HG03439 (cell line): ENCODE measurements around the gene ELAPOR2.
"Not testable (repeated sequence)": the region's sequence is repeated elsewhere in the genome, so short reads cannot be mapped to it uniquely, and the experiment has no call there.

Experiments used
- ATAC-seq: cut with Tn5 transposase; IDR thresholded peaks from one replicate; pipeline ENCODE4 v1.9.1; 2021; ENCODE audit warnings: mild to moderate bottlenecking, moderate library complexity; ENCODE audit not compliant: unreplicated experiment

The ELAPOR2 gene, protein sequence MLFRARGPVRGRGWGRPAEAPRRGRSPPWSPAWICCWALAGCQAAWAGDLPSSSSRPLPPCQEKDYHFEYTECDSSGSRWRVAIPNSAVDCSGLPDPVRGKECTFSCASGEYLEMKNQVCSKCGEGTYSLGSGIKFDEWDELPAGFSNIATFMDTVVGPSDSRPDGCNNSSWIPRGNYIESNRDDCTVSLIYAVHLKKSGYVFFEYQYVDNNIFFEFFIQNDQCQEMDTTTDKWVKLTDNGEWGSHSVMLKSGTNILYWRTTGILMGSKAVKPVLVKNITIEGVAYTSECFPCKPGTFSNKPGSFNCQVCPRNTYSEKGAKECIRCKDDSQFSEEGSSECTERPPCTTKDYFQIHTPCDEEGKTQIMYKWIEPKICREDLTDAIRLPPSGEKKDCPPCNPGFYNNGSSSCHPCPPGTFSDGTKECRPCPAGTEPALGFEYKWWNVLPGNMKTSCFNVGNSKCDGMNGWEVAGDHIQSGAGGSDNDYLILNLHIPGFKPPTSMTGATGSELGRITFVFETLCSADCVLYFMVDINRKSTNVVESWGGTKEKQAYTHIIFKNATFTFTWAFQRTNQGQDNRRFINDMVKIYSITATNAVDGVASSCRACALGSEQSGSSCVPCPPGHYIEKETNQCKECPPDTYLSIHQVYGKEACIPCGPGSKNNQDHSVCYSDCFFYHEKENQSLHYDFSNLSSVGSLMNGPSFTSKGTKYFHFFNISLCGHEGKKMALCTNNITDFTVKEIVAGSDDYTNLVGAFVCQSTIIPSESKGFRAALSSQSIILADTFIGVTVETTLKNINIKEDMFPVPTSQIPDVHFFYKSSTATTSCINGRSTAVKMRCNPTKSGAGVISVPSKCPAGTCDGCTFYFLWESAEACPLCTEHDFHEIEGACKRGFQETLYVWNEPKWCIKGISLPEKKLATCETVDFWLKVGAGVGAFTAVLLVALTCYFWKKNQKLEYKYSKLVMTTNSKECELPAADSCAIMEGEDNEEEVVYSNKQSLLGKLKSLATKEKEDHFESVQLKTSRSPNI

DNA sequence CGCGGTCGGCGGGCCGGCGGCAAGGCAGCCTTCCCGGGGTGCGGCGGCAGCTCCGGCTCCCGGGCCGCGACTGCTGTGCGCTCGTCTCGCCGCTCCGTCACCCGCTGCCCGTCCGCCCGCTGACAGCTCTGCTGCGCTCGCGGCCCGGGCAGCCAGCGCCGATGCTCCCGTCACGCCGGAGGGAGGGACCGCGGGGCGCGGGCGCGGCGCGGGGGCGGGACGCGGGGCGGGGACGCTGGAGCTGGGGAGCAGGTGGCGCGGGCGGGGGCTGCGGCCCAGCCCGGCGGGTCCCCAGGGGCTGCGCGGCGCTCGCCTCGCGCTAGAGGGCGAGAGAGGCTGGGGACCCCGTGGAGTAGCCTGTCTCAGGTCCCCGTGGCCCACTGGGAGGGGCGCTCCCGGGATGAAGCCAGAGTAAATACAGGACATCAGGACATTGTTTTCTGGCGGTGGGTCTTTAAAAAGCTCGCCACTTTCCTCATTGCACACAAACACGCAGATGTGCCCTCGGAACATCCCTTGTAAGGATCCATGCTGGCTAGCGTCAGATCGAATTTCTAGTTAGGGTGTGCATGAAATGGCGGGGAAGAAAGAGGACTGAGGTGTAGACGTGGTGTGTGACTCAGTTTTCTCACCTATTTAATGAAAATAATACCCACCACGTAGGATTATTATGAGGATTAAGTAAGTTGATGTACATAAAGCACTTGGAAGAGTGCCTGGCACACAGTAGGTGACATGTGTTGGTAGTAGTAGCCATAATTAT is at the start of gene ELAPOR2:
ELAPOR2 (minus strand) TSS at position 130 of the 763 bp plus-strand sequence. CDS start 141 bp downstream, outside the sequence.
- peak; percentile 95 for ATAC-seq

DNA sequence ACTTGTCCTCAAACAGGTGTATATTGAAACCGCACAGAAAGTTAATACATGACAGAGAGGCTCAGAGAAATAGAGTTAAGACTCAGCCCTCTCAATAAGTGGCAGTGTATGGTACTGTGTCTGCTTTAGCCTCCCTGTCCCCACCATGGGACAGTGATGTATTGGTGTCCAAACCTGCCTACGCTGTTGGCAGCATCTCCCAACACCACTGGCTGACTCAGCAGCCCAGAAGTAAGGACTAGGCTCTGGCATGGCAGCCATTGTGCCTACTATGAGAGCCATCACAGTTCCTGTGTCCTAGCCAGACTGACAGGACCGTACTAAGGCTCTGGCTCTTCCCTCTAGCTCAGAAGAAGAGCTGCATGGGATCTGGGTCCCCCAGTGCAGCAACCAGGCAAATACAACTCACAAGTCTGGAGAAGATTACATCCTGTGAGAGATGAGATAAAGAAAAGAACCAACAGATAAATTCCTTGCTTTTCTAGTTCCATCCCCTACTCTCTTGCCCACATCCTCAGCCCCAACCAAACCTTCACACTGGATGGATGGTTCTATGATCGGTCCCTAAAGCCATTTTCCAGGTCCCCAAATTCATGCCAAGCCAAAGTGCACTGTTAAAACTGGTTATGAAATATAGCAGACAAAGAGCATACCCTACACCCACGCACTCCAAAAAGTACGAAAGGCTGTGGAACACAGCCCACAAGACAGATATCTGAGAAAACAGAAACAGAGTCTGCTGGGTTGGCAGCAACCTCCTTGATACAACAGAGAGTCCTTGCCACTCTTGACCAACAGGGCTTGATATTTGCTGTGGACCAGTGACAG is 48.7 kb upstream of the ELAPOR2 start:
- ATAC-seq = no peak

DNA sequence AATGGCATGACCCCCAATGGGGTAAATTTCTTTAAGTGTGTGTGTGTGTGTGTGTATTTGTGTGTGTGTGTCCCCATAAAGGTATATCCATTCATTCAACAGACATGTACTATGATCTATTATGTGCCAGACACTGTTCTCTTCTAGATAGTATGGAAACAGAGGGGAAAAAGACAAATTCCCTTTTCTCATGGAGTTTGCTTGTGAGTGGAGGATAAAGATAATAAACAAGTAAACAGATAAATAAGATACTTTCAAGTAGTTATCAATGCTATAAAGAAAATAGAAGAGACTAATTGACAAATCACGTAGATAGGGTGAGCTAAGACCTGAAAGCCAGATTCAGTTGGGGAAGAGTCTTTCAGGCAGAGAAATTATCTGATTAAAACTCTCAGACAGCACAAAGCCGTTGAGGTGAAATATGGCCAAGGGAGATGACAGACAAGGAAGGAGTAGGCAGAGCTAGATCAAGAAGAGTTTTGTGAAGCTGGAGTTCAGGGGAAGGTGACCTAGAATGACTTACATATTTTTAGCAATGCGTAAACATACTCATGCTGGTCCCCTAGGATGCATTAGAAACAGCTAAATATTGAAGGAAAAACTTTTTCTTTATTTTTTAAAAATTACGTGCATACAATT is 47.6 kb upstream of the ELAPOR2 start:
- no peak for ATAC-seq

DNA sequence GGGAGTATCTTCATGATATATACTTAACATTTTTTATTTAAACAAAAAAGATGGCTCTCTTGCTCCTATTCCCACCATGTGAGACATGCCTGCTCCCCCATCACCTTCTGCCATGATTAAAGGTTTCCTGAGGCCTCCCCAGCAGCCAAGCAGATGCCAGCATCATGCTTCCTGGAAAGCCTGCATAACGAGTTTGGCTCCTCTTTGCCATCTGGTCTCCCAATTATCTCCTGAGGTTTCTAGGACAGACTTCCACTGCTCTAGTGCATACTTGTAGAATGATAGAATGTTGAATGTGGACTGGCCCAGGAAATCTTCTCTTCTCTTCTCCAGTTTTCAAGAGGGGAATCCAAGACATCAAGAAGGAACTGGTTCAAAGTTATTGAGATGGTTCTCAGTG is 45.9 kb upstream of the ELAPOR2 start:
- no peak for ATAC-seq

DNA sequence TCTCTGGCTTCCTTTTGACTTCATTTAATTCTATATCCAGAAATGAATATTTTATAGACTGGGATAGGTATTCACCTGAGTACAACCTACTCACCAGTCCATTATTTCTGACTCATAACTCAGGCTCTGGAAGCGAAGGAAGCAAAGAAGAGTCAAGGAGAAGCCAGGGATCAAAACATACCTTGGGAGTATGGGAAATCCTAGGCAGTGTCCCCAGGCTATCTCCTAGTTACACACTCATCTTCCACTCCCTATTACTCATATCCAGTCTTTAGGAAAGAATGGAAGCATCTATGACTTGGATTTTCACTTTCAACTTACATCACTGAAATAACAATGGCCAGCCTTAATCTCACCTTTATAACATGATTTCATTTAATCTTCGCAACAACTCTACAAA is 40.9 kb upstream of the ELAPOR2 start:
- ATAC-seq = no peak

DNA sequence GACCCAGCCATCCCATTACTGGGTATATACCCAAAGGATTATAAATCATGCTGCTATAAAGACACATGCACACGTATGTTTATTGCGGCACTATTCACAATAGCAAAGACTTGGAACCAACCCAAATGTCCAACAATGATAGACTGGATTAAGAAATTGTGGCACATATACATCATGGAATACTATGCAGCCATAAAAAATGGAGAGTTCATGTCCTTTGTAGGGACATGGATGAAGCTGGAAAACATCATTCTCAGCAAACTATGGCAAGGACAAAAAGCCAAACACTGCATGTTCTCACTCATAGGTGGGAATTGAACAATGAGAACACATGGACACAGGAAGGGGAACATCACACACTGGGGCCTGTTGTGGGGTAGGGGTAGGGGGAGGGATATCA is 37.9 kb upstream of the ELAPOR2 start:
- ATAC-seq = not testable (repeated sequence)

DNA sequence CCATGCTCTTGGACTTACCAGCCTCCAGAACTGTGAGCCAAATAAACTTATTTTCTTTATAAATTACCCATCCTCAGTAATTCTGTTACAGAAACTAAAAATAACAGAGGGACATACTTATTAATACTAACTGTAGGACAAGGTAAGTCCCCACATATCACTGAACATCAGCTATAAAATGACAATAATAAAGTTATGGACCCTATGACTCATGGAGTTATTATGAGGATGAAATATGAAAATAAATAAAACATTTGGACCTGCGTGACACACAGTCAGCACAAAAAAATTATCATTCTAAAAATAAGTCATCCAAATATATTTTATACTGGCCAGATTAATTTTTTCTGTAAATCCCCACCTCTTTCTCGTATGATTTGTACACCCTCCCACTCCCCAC is 34.9 kb upstream of the ELAPOR2 start:
- no peak for ATAC-seq

DNA sequence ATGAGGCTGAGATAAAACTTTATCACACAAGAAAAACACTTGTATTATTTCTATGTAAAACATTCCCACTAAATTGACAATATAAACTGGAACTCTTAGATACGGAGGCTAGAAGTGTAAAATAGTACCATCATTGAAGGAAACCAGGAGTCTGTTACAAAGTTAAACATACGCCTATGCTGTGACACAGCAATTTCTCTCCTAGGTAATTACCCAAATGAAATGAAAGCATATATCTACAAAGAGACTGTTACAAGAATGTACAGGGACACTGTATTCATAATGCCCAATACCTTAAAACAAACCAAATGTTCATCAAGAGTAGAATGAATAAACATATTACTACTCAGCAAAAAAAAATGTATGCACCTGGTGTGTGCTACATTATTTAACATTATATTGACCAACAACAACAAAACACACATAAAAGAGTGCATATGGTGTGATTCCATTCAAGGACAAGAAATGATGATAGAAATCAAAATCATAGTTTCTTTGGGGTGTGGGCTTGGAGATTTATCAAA is 33.2 kb upstream of the ELAPOR2 start:
- no peak for ATAC-seq

DNA sequence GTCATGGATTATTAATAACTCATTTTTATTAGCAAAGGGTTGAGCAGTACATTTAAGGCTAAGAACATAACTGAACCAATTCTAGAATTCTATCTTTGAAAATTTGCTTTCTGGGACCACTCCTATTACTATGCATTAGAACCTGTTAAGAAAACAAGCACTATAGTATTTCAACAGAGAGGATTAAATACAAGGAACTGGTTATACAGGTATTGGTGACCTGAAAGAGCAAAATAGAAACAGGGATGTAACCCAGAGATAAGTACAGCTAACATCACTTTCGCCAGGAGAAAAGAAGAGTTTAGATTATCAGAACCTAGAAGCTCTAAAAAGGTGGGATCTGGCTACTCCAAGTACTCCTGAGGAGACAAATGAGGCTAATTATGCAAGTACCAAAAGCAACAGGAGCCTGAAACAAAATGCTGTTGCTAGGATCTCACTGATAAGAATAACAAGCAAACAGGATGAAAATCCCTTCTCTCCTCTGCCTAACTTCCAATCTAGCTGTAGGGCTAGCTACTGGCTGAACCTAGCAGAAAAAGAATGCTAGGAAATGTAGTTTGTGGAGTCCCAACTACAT is 32.1 kb upstream of the ELAPOR2 start:
- ATAC-seq = no peak

DNA sequence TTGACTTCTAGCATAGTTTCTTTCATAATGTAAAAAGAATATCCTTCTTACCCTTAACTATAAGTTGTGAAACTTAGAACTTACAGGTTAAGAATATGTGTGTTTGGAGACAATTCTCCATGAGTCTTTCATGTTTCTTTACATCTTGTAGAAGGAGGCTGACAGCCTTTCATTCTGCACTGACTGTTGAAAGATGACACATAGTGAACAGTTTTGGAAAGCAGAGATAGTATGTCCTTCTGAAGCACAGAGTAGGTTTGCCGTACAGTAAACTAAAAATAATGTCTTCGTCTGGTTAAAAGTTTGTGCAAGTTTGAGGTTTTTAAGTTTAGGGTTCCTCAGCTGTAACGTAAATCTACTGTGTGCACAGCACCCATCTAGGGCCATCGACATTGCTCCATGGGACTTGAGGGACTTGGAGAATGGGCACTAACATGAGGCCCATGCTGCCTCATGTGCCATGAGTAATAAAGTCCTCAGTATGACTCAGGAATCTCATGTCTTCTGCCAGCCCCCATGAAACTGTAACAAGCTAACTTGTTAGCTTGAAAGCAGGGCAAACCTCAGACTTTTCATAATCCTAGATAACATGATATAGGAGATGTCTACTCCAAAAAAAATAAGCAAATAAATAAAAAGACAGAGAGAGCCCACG is 24.5 kb upstream of the ELAPOR2 start:
- ATAC-seq = no peak

DNA sequence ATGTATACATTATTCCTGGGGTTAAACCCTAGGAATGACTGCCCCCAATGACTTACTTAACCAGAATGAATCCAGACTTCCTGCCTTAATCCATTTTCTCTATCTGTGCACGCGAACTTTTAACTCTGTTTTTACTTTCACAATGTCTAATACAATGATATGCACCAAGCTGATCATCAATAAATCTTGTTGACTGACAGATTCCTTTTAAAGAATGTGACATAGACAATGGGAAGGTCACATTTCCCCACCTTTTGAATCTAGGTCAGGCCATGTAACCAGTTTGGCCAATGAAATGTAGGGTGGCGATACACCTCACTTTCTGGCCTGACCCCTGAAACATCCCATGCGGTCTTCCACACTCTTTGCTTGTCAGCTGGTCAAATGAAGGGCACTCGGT is 23.2 kb upstream of the ELAPOR2 start:
- ATAC-seq = no peak

DNA sequence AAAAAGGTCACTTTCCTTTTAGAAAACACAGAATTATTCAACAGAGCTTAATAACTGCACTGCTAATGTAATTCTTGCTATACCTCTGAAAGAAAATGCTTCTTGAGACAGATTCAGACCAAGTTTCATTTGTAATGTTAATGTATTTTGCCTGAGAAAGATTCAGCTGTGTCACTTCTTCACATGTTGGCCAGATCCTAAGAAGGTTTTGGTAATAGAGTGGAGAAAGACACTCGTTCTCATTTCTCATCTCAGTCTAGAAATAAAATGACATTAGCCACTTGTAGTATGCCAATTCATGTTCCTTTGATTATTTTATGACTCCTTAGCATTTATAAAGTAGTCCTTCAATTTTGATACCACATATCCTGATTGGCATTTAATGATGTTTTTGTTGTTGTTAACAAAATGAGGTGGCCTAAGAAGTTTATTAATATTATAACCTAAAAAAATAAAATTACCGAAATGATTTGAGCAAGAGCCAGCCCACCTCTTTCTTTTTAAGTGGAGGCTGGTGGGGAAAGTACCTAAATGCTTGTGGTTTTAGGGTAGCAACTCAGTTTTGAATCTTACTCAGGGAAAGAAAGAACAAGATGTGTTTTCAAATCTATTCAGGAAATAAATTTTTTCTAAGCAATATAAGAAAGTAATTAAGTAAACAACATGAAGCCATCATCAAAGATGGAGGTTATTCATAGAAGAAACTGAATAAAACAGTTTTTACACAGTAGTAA is 16.4 kb upstream of the ELAPOR2 start:
- peak; percentile 68 for ATAC-seq

DNA sequence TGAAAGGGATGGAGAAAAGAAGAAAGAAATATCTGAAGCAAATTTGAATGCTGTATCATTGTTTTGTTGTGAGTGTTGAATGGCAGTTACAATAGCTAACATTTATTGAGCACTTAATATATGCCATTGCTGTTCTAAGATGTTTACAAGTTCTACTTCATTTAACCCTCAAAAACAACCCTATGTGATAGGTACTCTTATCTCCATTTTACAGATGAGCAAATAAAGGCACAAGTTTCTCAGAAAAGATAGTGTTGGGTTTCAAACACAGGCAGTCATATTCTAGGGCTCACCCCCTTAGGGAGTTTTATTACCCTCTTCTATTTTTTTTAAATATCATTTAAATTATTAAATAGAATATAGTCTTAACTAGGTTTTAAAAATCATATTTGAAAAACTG is 8.3 kb upstream of the ELAPOR2 start:
- no peak for ATAC-seq

DNA sequence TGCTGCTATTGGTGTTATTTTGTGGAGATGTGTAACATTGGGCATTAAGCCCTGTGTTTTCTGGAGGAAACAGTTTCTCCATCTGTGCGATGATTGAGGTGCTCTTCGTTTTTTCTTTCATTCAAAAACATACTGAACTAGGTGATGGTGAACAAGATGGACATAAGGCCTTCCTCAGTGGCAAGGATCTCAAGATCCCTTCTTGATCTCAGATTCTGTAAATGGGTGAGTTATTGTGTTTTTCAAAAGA is 759 bp upstream of the ELAPOR2 start:
- ATAC-seq = no peak

DNA sequence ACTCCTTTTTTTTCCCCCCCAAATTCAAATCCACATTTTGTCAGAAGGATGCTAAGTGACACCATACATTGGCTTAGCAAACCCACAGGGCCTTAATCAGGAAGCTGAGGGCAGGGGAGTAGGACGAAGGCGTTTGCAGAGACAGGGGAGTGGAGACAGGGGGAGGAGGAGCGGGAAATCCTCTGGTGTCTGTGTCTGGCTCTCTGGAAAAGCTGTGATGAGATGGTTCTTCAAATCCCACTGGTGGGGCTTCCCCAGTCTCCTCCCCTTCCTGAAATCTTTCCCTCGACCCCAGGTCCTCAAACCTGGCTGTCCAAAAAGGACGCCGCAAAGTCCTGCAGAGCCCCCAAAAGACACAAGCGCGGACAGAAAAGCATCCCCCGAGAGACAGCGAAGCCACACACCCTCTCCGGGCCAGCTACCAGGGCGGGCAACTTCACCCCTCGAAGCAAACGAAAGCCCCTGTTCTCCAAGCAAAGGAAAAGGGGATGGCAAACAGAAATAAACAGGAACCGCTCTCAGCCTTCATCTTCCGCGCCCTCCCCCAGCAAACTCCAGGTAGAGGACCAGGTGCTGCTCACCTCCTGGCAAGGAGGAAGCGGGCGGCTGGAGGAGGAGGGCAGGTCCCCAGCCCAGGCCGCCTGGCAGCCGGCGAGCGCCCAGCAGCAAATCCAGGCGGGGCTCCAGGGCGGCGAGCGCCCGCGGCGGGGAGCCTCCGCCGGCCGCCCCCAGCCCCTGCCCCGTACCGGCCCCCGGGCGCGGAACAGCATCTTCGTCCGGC is 520 bp downstream of the ELAPOR2 start:
- ATAC-seq = peak; percentile 52

DNA sequence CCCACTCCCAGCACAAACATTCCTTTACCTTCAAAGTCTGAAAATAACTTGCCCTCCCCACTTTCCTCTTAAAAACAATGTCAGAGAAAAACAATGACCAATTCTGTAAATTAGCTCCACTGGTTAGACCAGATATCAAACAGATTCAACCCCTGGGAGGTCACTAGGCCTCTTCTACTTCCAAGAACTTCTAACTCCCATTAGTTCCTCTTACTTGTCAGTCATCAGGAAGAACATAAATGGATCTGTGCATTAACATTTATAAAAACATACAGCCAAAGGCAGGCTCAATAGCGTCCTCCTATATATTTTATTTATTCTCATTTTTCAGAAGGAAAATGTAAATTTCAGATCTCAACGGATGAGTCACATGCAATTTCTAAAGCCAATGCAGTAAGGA is 2.2 kb downstream of the ELAPOR2 start:
- ATAC-seq = no peak

DNA sequence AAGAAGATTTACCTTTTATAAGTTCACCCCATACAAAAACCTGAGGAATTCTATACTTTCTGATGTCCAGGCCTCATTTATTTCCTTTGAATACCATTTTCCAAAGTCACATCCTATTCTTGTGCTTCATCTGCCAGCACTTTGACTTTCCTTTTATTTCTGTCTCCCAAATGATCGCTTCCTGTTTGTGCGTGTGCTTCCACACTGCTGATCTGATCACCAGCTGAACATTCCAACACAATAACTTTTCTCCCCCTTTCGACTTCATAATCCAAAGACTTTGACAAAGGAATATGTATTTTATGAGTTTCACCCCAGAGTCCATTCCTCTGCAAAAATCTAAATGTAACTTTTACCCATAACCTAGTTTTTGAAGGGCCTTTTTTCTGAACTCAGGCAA is 3.1 kb downstream of the ELAPOR2 start:
- ATAC-seq = no peak
